ENCODE results near the gene RENBP.

RENBP gene

DNA sequence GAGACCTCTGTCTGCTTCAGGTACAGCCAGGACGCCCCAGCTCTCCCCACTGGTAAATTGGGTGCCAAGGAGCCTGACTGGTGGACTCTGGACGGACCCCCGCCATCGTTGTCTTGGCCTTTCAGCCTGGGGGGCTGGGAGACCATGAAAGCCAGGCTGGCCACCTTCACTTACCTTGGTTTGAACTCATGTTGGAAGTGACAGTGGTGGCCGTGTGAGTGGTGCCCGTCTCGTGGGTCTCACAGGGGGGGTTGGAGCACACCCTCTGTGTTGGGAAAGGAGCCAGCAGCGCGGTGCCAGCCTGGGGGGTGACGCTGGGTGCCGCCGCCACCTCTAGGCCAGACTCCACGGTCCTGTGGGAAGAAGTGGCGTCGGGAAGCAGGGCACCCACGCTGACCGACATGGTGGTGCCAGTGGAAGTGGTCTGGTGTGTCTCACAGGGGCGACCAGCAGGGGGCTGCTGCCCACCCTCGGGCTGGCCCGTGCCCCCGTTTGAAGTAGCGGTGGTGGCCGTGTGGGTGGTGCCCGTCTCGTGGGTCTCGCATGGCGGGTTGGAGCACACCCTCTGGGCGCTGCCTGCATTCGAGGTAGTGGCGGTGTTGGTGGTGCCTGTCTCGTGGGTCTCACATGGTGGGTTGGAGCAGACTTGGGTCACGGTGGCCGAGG is 9.6 kb upstream of the RENBP start:
- DNase-seq (ENCODE audit: low spot score): no peak

DNA sequence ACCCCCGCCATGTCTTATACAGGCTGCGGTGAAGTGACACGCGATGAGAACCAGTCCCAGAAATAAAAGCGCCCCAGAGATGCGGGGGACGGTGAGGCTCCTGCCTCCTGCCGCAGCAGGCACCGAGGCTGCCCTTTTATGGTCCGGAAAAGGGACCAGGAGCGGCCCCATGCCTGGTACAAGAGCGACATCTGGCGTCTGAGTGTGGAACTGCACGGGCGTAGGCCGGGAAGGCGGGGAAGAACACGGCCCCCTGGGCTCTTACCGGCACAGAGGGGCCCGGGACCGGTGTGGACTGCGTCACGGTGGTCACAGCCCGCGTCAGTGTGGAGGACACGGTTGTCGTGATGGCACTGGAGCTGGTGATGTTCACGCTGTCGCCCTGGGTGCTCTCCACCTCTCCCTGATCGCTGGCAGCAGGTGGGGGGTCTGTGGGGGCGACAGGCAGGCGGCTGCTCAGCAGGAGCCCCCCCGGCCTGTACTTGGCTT is 8.9 kb upstream of the RENBP start:
- peak; percentile 45 for DNase-seq (ENCODE audit: low spot score)

DNA sequence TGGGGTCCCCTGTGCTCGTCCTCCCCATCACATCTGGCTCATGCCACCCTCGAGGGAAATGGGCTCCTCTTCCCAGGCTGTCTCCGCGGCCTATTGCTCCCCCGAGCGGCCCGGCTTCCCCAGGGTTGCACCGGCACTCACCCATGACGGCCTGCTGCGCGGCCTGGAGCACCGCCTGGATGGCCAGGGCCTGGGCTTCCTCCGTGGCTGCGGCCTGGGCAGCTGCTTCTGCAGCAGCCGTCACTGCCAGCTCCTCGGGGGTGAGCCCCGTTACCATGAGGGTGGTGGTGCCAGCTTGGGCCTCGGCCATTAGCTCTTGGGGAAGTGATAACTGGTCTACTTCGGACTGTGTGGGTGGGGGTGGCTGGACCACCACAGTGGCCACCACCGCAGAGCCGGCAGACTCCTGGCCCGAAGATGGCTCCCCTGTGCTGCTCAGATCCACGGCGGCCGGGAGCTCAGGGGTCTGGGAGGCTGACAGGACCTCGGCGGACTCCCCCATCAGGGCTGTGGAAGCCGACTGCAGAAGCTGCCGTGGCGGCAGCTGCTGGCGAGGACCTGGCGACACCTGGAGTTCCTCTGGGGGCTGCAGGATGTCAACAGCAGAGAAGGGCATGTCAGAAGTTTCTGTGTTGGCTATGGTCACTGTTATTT is 8.1 kb upstream of the RENBP start:
- no peak for DNase-seq (ENCODE audit: low spot score)

DNA sequence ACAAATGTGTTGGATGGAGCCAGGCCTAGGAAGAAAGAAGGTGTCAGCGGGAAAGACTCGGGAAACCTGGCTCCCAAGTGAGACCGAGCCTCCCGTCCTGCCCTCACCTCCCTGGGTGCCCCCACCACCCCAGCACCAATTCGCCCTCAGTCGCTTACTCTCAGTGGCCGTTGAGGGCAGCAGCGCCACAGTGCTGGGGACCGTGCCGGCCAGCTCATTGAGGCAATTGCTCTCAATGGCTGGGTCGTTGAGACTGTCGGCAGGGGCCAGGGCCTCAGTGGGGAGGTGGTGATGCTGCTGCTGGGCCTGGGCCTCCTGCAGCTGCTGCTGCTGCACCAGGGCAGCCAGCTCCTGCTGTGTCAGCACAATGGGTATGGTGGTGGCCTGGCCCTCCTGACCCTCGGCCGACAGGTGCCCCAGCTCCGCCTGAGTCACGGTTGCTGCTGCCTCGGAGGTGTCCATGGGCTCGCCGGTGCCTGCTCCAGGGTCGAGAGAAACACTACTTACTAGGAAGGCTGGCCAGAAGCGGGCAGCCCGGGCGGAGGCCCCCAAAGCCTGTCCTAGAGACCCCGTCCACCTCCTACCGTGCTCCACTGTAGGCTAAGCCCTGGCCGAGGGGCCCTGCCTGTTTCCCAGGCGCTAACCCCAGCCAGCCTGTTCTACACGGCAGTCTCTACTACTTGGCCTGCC is 7.4 kb upstream of the RENBP start:
- no peak for DNase-seq (ENCODE audit: low spot score)

DNA sequence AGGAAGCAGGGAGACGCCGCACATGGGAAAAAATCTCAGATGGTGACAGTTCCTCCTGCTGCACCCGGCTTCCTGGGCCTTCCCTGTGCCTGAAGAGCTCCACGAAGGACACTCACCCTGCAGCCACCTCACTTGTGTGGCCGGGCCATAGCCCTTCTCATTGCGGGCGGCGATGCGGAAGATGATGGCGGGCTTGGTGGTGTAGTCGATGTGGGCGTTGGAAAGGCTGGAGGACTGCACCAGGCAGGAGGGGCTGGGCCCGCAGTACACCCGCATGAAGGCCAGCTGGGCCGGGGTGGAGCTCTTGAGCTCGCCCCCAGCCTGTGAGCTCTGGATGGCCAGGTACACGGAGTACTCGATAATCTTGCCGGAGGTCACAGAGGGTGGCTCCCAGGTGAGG is 5.7 kb upstream of the RENBP start:
- DNase-seq (ENCODE audit: low spot score): no peak

DNA sequence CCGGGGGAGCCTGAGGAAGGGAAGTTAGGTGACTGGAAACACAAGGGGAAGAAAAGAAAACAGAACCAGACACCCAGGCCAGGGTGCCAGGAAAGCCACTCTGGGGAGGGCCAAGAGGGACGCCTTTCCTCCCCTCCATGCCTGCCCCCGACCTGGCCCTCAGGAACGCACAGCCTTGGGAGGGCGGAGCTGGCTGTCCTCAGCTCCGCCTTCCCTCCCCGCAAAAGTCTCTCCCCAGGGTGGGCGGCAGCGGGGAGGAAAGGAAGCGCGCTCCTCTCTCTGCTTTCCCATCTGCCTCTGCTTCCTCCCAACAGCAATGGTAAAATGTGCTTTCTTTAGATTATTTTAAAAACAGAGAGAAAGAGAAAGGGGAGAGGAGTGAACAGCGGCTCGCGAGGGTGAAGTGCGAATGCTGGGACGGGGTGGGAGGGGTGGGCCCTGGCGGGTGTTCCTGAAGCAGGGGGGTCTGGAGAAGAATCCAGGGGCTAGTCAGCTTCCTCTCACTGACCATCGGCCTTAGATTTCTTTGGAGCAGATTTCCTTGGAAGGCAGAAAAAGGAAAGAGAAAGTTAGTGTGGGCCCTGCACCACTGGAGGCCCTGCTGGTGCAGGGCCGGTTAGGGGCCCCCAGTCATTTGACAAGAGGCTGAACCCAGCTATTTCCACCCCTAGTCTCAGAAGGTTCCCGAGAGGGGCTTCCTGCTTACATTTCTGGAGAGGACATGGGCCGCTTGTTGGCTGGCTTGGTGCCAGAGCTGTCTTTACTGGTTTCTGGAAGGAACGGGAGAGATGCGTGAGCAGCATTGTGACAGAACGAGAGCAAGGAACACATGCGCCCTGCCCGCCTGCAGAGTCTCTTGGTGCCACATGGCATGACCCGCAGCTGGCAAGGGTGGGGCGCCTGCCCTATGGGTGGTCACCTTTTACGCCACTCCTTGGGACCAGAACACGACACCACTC is 4.7 kb upstream of the RENBP start:
- no peak for DNase-seq (ENCODE audit: low spot score)

DNA sequence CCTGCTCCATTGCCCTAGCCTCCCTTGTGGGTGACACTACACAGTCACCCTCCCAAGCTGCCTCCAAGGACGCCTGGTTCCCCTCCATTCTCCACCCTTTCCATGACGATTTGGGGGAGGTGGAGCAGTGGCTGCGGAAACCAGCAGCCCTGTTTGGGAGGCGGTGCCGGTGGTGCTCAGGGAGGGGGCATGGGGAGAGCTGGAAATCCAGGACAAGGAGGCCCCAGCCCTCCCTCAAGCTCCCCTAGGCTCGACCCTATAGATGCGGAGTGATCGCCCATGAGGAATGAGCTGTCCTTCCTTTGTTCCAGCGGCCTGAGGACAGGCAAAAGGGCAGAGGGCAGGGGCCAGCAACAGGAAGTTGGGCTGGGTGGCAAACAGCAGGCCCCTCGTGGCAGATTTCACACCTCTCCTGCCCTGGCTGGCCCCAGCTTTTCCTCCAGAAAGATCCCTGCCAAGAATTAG is 3.6 kb upstream of the RENBP start:
- no peak for DNase-seq (ENCODE audit: low spot score)

DNA sequence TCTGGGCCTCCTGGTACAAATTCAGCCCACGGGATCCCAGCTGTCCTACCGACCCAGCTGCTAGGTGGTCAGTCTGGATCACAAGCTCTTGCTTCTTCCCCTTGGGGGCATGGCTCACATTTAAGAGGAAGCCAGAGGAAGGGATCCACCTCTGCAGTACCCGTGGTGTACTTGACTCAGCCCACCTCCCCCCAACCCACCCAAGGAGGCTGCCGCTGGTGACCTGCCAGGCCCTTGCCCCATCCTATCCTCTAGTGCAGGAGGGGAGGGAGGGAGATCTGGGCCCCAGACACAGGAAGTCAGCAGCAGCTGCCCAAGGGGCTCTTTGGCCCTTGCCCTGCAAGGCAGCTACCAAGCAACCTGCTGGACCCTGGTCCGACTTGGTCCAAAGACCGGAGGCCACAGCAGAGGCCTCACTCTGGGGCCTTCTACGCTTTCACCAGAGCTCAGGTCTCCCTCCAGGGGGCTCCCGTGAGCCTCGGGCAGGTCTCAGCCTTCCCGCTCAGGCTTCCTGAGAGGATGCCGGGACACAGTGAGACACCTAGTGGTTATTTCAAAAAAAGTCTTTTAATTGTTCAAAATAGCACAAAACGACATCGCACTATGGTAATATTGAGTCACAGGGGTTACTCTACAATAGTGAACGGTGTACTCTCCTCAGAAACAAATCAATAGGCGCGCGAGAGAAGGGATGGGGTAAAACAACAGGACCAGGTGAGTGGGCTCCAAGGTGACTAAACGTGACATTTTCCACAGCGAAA is 2.7 kb upstream of the RENBP start:
- DNase-seq (ENCODE audit: low spot score): peak; percentile 70

DNA sequence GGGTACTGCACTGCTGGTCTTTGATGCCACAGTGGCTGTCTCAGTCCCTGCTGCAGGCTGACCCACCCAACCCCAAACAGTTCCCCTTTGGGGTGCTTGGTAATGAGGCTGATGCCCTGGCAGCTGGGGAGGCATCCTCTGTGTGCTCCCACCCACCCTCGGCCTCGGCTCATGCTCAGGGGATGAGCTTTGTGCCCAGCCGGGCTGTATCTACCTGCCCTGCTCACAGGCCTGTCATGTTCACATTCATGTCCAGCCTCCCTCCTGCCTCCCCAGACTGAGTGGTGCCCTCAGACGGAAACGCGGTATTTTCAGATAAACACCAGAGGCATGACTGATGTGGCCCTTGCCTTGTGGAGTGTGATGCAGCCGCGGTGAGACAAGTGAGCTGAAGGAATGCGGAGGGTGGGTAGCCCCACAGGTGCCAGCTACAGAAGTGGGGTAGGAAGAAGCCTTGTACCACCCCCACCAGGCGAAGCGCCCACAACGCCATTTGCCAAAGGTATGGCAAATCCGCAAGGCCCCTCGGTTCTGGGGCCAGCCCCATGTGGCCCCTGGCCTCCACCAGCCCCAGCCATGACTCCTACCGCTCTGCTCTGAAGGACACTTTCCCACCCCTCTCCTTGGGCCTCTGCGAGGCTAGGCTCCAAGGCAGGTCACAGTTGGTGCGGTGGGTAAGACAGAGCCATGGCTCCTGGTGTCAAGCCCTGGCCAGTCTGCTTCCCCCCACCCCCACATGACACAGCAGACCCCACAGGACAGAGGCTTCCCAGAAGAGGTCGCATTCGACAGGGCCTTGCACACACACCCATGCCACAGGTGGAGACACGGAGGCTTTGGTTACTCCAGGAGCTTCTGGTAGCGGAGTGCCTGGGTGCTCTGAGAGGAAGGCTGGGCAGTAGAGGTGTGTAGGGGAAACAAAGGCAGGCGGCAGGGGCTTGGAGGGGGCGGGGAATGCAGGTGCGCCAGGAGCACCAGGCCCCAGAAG is 1.8 kb upstream of the RENBP start:
- DNase-seq (ENCODE audit: low spot score): no peak

DNA sequence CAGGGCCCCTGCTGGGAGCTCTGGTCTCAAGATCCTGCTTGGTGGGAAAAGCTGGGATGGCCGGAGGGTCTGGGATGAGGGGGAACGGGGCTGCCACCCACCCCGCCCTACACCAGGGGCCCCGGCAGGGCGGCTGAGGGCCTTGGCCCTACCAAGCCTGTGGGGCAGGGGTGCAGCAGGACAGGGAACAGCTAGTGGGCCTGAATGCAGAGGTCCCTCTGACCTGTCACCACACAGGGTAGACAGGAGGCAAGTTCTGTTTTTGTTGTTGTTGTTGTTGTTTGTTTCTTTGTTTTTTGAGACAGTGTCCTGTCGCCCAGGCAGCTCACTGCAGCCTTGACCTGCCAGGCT is 332 bp upstream of the RENBP start:
- no peak for DNase-seq (ENCODE audit: low spot score)

DNA sequence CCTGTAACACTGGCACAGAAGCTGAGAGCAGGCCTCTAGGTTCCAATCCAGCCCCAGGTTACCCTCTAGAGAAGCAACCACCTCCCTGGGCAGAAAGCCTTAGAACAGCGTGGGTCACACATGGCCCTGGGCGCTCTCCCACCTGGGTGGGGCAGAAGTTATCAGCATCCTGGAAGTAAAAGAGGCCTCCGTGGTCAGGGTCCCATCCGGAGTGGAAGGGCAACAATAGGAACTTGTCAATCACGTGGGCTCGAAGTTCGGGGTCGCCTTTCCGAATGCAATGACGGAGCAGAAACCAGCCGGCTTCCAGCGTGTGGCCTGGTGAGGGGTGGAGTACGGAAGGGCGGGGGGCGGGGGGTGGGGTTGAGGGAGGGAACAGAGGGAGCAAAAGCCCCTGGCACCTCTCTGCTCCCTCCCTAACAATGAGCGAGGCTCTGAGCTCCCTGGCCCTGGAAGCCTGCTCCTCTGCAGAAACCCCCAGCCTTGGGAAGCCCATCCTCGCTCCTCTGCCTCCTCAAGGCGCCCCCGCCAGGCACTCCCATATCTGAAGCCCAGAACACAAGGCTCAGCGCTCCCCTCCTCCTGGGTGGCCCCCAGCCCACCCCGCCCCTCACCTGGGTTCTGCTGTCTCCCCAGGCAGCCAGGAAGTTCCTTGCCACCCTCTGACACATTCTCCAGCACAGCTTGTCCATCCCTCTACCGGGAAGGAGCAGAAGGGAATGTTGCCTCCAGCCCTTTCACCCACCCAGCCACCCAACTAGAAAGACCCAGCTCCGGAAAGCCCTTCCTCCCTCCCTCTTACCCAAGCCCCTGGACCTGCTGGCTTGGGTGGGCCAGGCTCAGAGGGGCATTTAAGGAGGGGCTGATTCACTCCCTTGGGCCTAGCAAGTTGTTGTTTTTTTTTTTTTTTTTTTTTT is 2.8 kb downstream of the RENBP start:
- no peak for DNase-seq (ENCODE audit: low spot score)

DNA sequence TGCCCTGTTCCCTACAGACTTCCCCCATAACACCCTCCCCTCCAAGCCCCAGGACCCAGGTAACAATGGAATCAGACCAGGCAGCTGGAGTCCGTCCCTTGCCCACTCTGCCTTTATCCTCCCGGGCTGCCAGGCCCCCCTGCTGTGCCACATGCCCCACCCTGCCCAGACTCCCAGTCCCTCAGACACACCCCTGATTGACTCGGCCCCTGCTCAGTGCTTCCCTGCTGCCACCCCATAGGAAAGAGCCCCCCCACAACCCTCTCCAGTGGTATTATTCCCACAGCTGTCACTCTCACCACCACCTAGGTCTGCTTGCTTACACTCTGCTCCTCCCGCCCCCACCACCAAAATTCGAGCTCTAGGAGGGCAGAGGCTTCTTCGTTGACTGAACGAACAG is 4.9 kb downstream of the RENBP start:
- no peak for DNase-seq (ENCODE audit: low spot score)

DNA sequence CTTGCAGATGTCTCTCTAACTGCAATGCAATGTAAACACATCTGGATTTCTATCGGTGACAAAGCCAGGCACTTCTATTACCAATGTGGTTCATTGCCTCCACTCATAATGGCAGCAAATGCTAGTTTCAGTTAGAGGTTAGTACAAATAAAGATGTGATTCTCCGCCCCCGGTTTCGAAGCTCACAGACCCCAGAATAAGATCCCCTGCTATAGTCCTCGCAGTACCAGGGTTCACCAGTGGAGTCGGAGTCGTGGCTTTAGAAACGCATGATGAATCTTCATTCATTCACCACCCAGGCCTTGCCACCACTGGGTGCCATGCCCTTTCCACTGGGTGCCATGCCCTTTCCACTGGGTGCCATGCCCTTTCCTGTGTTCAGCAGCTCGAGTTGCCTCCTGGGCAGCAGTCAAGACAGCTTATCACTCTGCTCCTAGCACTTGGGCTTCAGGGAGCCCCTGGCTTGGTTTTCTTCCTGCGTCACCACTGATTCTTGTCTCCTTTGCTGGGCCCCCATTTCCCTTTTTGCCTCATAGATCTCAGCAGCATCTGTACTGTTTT is 6.1 kb downstream of the RENBP start:
- DNase-seq (ENCODE audit: low spot score): no peak

DNA sequence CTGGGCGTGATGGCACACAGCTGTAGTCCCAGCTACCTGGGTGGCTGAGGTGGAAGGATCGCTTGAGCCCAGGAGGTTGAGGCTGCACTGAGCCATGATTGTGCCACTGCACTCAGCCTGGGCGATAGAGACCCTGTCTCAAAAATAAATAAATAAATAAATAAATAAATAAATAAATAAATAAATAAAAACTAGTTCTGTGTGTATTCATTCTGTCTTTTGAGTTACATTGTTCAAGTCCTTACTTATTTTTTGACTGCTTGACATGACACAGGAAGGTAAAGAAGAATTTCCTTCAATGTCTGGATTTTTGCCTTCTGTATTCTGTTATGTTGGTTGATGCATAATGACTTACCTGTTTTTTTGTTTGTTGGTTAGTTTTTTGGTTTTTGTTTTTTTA is 7.4 kb downstream of the RENBP start:
- no peak for DNase-seq (ENCODE audit: low spot score)

DNA sequence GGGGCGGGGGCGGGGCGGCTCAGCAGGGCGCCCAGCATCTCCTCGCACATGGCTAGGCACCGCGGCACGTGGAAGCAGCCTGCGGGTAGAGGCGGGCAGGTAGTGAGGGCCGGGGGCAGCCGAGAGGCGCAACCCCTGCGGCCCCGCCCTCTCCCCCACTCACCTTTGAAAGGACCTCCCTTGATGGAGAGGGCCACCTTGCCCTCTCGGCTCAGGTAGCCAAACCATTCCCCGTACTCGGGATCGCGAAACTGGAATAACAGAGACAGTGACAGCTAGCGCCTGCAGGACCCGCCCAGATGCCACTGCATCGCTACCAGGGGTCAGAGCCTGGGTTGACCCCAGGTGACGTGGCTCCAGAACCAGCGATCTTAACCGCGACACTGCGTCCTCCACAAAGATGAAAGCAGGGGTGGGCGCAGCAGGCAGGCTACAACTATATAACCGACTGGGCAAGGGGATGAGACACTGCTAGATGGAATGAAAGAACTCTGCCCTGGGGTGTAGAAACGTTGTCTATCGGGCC is 9.1 kb downstream of the RENBP start:
- peak; percentile 79 for DNase-seq (ENCODE audit: low spot score)

DNA sequence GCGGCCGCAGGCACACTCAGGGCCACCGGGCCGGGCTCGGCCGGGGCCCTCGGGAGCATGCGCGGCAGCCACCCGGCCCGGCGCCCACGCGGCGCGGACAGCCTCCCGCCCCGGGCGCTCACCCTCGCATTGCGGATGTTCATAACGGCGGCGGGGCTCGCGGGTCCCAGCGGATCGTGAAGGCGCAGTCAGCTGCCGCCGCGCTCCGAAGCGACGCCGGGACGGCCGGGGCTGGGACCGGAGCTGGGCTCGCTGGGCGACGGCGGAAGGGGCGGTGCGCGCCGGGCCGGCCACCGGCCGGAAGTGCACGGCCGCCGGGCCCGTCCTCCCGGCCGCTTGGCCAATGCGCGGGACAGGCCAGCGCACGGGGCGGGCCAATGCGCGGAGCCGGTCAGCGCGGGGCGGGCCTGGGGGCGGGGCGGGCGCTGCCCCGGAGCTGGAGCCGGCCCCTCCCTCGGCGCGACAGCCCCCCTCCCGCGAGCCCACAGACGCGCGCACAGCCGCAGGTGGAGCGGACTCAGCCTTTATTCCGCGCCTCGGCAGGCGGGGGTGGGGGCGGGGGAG is 9.6 kb downstream of the RENBP start, which contains the start of gene NAA10:
Gene NAA10, minus strand, starts transcription at position 276 of the 564 bp plus-strand sequence. Its CDS starts 133 bp downstream, at position 143.
- DNase-seq (ENCODE audit: low spot score): peak; percentile 75

DNA sequence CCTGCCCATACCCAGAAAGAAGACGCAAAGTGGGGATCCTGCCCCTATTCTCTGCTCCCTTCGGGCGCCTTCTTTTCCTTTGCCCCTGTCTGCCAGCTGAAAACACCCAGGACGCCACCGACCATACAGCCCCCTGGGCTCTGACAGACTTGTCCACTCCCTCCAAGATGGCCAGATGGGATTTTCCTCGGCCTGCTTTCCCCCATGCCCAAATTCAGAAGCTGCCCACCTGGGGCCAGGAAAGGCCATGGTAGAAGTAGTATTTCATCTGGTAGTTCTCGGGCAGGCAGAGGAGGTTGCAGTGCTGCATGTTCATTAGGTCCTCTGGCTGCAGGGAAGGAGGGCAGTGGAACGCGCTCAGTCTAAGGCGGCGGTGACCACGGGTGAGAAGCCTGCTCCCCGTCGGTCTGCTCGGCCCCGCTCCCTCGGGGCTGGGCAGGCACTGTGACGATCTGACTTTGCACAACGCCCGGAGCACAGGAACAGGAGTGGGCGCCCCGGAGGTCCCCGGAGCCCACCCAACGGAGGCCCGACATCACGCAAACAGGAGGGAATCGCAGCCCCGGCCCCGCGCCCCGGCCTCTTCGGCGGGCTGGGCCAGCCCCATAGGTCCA is 10.2 kb downstream of the RENBP start:
- no peak for DNase-seq (ENCODE audit: low spot score)

DNA sequence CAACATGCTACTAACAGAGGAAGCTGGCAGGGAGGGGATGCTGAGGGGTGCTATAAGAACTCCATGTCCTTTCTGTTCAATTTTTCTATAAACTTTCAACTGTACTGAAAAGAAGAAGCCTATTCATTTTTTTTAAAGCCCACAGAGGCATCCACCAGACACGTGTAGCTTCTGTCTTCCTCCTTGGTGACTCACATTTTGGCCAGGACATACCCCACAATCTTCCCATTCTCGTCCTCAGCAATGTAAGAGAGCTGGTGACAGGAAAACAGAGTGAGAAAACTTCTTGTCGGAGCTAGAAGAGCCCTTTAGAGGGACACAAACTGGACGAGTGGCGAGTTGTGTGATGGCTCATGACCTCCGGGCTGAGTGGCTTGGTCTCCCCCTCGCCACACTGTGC is 10.7 kb downstream of the RENBP start:
- no peak for DNase-seq (ENCODE audit: low spot score)
